ENCODE results near the gene UBP1. TPM values are rescaled to one million over a fixed set of nuclear protein-coding genes. Genes with fewer than 3 reads are reported as not detected.

The UBP1 gene
- total RNA-seq, 2 donors from 2014 or later, result 69.0 to 92.2 TPM

- no peak for ATAC-seq (ENCODE audit: insufficient number of reproducible peaks, low FRiP score, low read depth)
- TF ChIP-seq CTCF (IDR thresholded peaks at IDR 0.05), result no peak
Measured at GRCh38 chr3:33364060-33364459, 76.1 kb downstream of the UBP1 start.

GRCh38 chr3:33363113-33363800, 76.9 kb downstream of the UBP1 start:
- no peak for TF ChIP-seq CTCF (IDR thresholded peaks at IDR 0.05)
- peaks cover 4% of the 10 kb centered on the region for H3K36me3 ChIP-seq
- ATAC-seq (ENCODE audit: insufficient number of reproducible peaks, low FRiP score, low read depth) (no peak), DNase-seq (ENCODE audit: low spot score) (no peak)
- H3K9me3 ChIP-seq, result no peaks in the 10 kb centered on the region
- H3K4me1 ChIP-seq (ENCODE audit: control insufficient read depth in 1 of 2, low read depth in 2 of 2), result peaks cover 3 to 14% of the 10 kb centered on the region in 2 donors
- H3K27ac ChIP-seq, result no peak overlapping the region
- H3K4me3 ChIP-seq, result no peak overlapping the region
- H3K27me3 ChIP-seq (replicated peaks; ENCODE audit: insufficient read depth), result no peaks in the 10 kb centered on the region

More at GRCh38 chr3:33364060-33364459, 76.1 kb downstream of the UBP1 start:
- no peak overlapping the region for H3K27ac ChIP-seq
- peaks cover 3 to 9% of the 10 kb centered on the region in 2 donors for H3K4me1 ChIP-seq (ENCODE audit: control insufficient read depth in 1 of 2, low read depth in 2 of 2)
- no peak for DNase-seq (ENCODE audit: low spot score)
- no peaks in the 10 kb centered on the region for H3K9me3 ChIP-seq
- H3K27me3 ChIP-seq (replicated peaks; ENCODE audit: insufficient read depth), result no peaks in the 10 kb centered on the region
- no peak overlapping the region for H3K4me3 ChIP-seq
- peaks cover 4% of the 10 kb centered on the region for H3K36me3 ChIP-seq

- no peak for TF ChIP-seq CTCF (IDR thresholded peaks at IDR 0.05)
- Histone ChIP-seq H3K27me3 (replicated peaks; ENCODE audit: insufficient read depth) (no peaks in the 10 kb centered on the region), H3K4me3 (no peak overlapping the region), H3K9me3 (no peaks in the 10 kb centered on the region), H3K4me1 (ENCODE audit: control insufficient read depth in 1 of 2, low read depth in 2 of 2) (peaks cover 3 to 30% of the 10 kb centered on the region in 2 donors), H3K27ac (peak overlapping the region in 1 of 2 donors; percentile 32), H3K36me3 (no peaks in the 10 kb centered on the region)
- DNase-seq (ENCODE audit: low spot score), result no peak
- no peak for ATAC-seq (ENCODE audit: insufficient number of reproducible peaks, low FRiP score, low read depth)
Measured at GRCh38 chr3:33360136-33360825, 79.9 kb downstream of the UBP1 start.

GRCh38 chr3:33358172-33358781, 81.9 kb downstream of the UBP1 start:
- H3K4me1 ChIP-seq (ENCODE audit: control insufficient read depth in 1 of 2, low read depth in 2 of 2), result peaks cover 3 to 34% of the 10 kb centered on the region in 2 donors
- H3K4me3 ChIP-seq, result no peak overlapping the region
- no peak for TF ChIP-seq CTCF (IDR thresholded peaks at IDR 0.05)
- H3K36me3 ChIP-seq, result no peaks in the 10 kb centered on the region
- DNase-seq (ENCODE audit: low spot score) (no peak), ATAC-seq (ENCODE audit: insufficient number of reproducible peaks, low FRiP score, low read depth) (peak; percentile 23)
- peak overlapping the region; percentile 19 to 29 for H3K27ac ChIP-seq
- no peaks in the 10 kb centered on the region for H3K27me3 ChIP-seq (replicated peaks; ENCODE audit: insufficient read depth)
- H3K9me3 ChIP-seq, result no peaks in the 10 kb centered on the region

- Histone ChIP-seq H3K27ac (no peak overlapping the region), H3K4me1 (ENCODE audit: control insufficient read depth in 1 of 2, low read depth in 2 of 2) (peaks cover 3 to 33% of the 10 kb centered on the region in 2 donors), H3K9me3 (no peaks in the 10 kb centered on the region), H3K36me3 (no peaks in the 10 kb centered on the region), H3K4me3 (peak overlapping the region; percentile 33), H3K27me3 (replicated peaks; ENCODE audit: insufficient read depth) (no peaks in the 10 kb centered on the region)
- no peak for TF ChIP-seq CTCF (IDR thresholded peaks at IDR 0.05)
- DNase-seq (ENCODE audit: low spot score) (no peak), ATAC-seq (ENCODE audit: insufficient number of reproducible peaks, low FRiP score, low read depth) (no peak)
Measured at GRCh38 chr3:33355611-33356010, 84.6 kb downstream of the UBP1 start.

All from thoracic aorta (tissue), 2 donors.